GM23338 (cell line): ENCODE measurements around the gene PHYH. TPM values are rescaled to one million over a fixed set of nuclear protein-coding genes. Genes with fewer than 3 reads are reported as not detected.

Source experiments
- ATAC-seq: fragments of 200-7000 bp; cut with Tn5 transposase; 3 replicates; pipeline ENCODE4 v1.9.1; 2020
- DNase-seq: peaks from one replicate; pipeline ENCODE4 v3.0.0-alpha.2; 2015; ENCODE audit warnings: low spot score
- H2AFZ ChIP-seq: fragments of 200-600 bp; sonication (generic); 2 replicates; pipeline ENCODE4 v1.8.0; 2016; ENCODE audit warnings: antibody characterized with exemption, mild to moderate bottlenecking, moderate library complexity
- H3F3A ChIP-seq: fragments of 200-600 bp; sonication (generic); replicated peaks from 2 replicates; pipeline ENCODE4 v1.8.0; 2017; ENCODE audit warnings: antibody characterized with exemption, mixed run types, low read depth
- H3K27ac ChIP-seq: fragments of 200-600 bp; sonication (generic); 2 replicates; pipeline ENCODE4 v1.6.1; 2016; ENCODE audit warnings: low read depth
- H3K27me3 ChIP-seq: fragments of 200-600 bp; sonication (generic); 2 replicates; pipeline ENCODE4 v1.8.0; 2016; ENCODE audit warnings: mild to moderate bottlenecking, mixed run types, moderate library complexity; ENCODE audit not compliant: insufficient read depth
- H3K36me3 ChIP-seq: fragments of 200-600 bp; sonication (generic); 2 replicates; pipeline ENCODE4 v1.8.0; 2016; ENCODE audit warnings: mild to moderate bottlenecking; ENCODE audit not compliant: insufficient read depth
- H3K4me1 ChIP-seq: fragments of 200-600 bp; sonication (generic); 2 replicates; pipeline ENCODE4 v1.8.0; 2016; ENCODE audit warnings: mild to moderate bottlenecking, moderate library complexity; ENCODE audit not compliant: insufficient read depth
- H3K4me2 ChIP-seq: fragments of 200-600 bp; sonication (generic); 2 replicates; pipeline ENCODE4 v1.7.1; 2017; ENCODE audit warnings: mixed run types
- H3K4me3 ChIP-seq: fragments of 200-600 bp; sonication (generic); 2 replicates; pipeline ENCODE4 v1.6.1; 2016; ENCODE audit warnings: mixed run types
- H3K79me2 ChIP-seq: fragments of 200-600 bp; sonication (generic); replicated peaks from 2 replicates; pipeline ENCODE4 v1.8.0; 2017; ENCODE audit warnings: mild to moderate bottlenecking; ENCODE audit not compliant: insufficient read depth
- H3K9me2 ChIP-seq: fragments of 200-600 bp; sonication (generic); 2 replicates; pipeline ENCODE4 v1.8.0; 2017; ENCODE audit not compliant: insufficient read depth
- H4K20me1 ChIP-seq: fragments of 200-600 bp; sonication (generic); replicated peaks from 2 replicates; pipeline ENCODE4 v1.8.0; 2017; ENCODE audit warnings: mild to moderate bottlenecking; ENCODE audit not compliant: insufficient read depth
- H3K27ac Mint-ChIP-seq: 2 replicates; pipeline ENCODE4 v1.8.0; 2020; ENCODE audit warnings: inconsistent platforms, mild to moderate bottlenecking, moderate library complexity, mixed read lengths
- H3K27me3 Mint-ChIP-seq: 3 replicates; pipeline ENCODE4 v1.8.0; 2022; ENCODE audit warnings: low read depth, mild to moderate bottlenecking, moderate library complexity, mixed read lengths, inconsistent platforms; ENCODE audit not compliant: insufficient read depth, poor library complexity
- H3K36me3 Mint-ChIP-seq: 3 replicates; pipeline ENCODE4 v1.8.0; 2021; ENCODE audit warnings: low read depth, mild to moderate bottlenecking, inconsistent platforms, moderate library complexity, mixed read lengths
- H3K4me1 Mint-ChIP-seq: 3 replicates; pipeline ENCODE4 v1.8.0; 2020; ENCODE audit warnings: mild to moderate bottlenecking, inconsistent platforms, mixed read lengths
- H3K4me3 Mint-ChIP-seq: 3 replicates; pipeline ENCODE4 v1.8.0; 2021; ENCODE audit warnings: moderate library complexity, mild to moderate bottlenecking, inconsistent platforms, mixed read lengths
- H3K9me3 Mint-ChIP-seq: 3 replicates; pipeline ENCODE4 v1.8.0; 2020; ENCODE audit warnings: moderate library complexity, mild to moderate bottlenecking, inconsistent platforms, mixed read lengths
- CREB1 ChIP-seq: fragments of 250-450 bp; sonication (Bioruptor Pico); IDR thresholded peaks from 2 replicates; pipeline ENCODE4 v1.5.0; 2020; ENCODE audit warnings: low read depth, mild to moderate bottlenecking, moderate library complexity
- CTCF ChIP-seq, 2 experiments: fragments of 200-600 bp in 1 of 2; sonication (generic) in 1 of 2; conservative IDR thresholded peaks; 2 replicates each; pipeline versions ENCODE4 v1.5.1 to v1.6.1; 2016 to 2017; ENCODE audit warnings: antibody characterized with exemption in 2 of 2, low read depth in 2 of 2, mild to moderate bottlenecking in 2 of 2, moderate library complexity in 1 of 2
- ETS1 ChIP-seq: IDR thresholded peaks from 2 replicates; pipeline ENCODE4 v1.6.1; 2016; ENCODE audit warnings: antibody characterized with exemption
- EZH2 ChIP-seq: fragments of 200-600 bp; sonication (generic); IDR thresholded peaks from one replicate; pipeline ENCODE4 v1.8.0; 2017; ENCODE audit warnings: antibody characterized with exemption, mild to moderate bottlenecking, low read depth; ENCODE audit not compliant: unreplicated experiment
- JUNB ChIP-seq: IDR thresholded peaks from one replicate; pipeline ENCODE4 v1.6.1; 2016; ENCODE audit warnings: antibody characterized with exemption; ENCODE audit not compliant: unreplicated experiment
- NANOG ChIP-seq: IDR thresholded peaks from 2 replicates; pipeline ENCODE4 v1.6.1; 2016; ENCODE audit warnings: antibody characterized with exemption, borderline replicate concordance
- POLR2AphosphoS5 ChIP-seq: IDR thresholded peaks from 2 replicates; pipeline ENCODE4 v1.6.1; 2016; ENCODE audit warnings: antibody characterized with exemption, low read depth
- REST ChIP-seq: IDR thresholded peaks from one replicate; pipeline ENCODE4 v1.6.1; 2018; ENCODE audit warnings: antibody characterized with exemption; ENCODE audit not compliant: unreplicated experiment
- ZNF114 ChIP-seq: fragments of 250-450 bp; sonication (Bioruptor Pico); IDR thresholded peaks from 2 replicates; pipeline ENCODE4 v1.5.0; 2020; ENCODE audit warnings: mild to moderate bottlenecking, moderate library complexity
- ZNF331 ChIP-seq: fragments of 250-450 bp; sonication (Bioruptor Pico); IDR thresholded peaks from 2 replicates; pipeline ENCODE4 v1.5.0; 2020; ENCODE audit warnings: low read depth, mild to moderate bottlenecking, moderate library complexity
- ZNF462 ChIP-seq: fragments of 250-450 bp; sonication (Bioruptor Pico); IDR thresholded peaks from 2 replicates; pipeline ENCODE4 v1.5.0; 2020; ENCODE audit warnings: mild to moderate bottlenecking, moderate library complexity
- polyA plus RNA-seq: library from polyadenylated mRNA; unstranded; fragments of >200 nt; fragmentation: Nextera tagmentation; extraction: Ambion mirVana; gene quantifications from 2 replicates; pipeline ENCODE4 v1.2.1, GENCODE V29; 2016
- total RNA-seq: library from RNA; depleted of rRNA; stranded (reverse); fragments of >200 nt; shearing (Covaris generic); gene quantifications from 2 replicates; pipeline ENCODE4 v1.2.3, GENCODE V29; 2014

Gene PHYH
- total and polyA plus RNA-seq, 2 experiments from 2014 or later, result 10.9 to 29.8 TPM

- Mint-ChIP-seq H3K27me3 (peaks cover 7% of the 10 kb centered on the region), H3K36me3 (no peaks in the 10 kb centered on the region), H3K9me3 (no peaks in the 10 kb centered on the region), H3K4me1 (peaks cover 12% of the 10 kb centered on the region), H3K4me3 (no peak overlapping the region), H3K27ac (no peak overlapping the region)
- peak overlapping the region; percentile 38; the same call in 1 of the 2 replicates for H2AFZ ChIP-seq
- H4K20me1 ChIP-seq, result no peaks in the 10 kb centered on the region
- TF ChIP-seq JUNB (no peak), REST (no peak), ZNF114 (no peak), ZNF462 (CRISPR knock-in tag) (no peak), ZNF331 (CRISPR knock-in tag) (no peak), NANOG (no peak), POLR2AphosphoS5 (no peak), ETS1 (no peak), CREB1 (CRISPR knock-in tag) (no peak), EZH2 (no peak), CTCF (conservative IDR thresholded peaks at IDR 0.05; ENCODE audit: low read depth in 2 of 2) (no peak)
- no peak for ATAC-seq
- no peak overlapping the region for H3K4me3 ChIP-seq
- H3F3A ChIP-seq, result no peaks in the 10 kb centered on the region
- no peaks in the 10 kb centered on the region for H3K79me2 ChIP-seq
- H3K9me2 ChIP-seq, result peaks cover 6% of the 10 kb centered on the region; the same call in 1 of the 2 replicates
- H3K4me1 ChIP-seq, result peaks cover 13% of the 10 kb centered on the region
- no peak for DNase-seq
- no peaks in the 10 kb centered on the region for H3K27me3 ChIP-seq
- H3K36me3 ChIP-seq, result no peaks in the 10 kb centered on the region
- no peak overlapping the region for H3K27ac ChIP-seq
- no peak overlapping the region for H3K4me2 ChIP-seq
These were observed 61.4 kb downstream of the PHYH start for GRCh38 chr10:13238271-13239077.
